Esophagus squamous epithelium (tissue), 4 donors: ENCODE data around the gene GNB2.

Experiments
- CTCF ChIP-seq, 6 experiments: fragments of 450-650 bp in 4 of 6; fragments of 200-600 bp in 2 of 6; sonication (generic) in 2 of 6; IDR thresholded peaks; one replicate each; pipeline ENCODE4 v1.5.1; 2016 to 2019; ENCODE audit warnings: antibody characterized with exemption in 6 of 6, mild to moderate bottlenecking in 4 of 6, moderate library complexity in 4 of 6
- POLR2A ChIP-seq, 4 donors: fragments of 450-650 bp; IDR thresholded peaks; one replicate each; pipeline ENCODE4 v1.6.1; 2017; ENCODE audit warnings: antibody characterized with exemption in 4 of 4, mild to moderate bottlenecking in 4 of 4, moderate library complexity in 3 of 4

- TF ChIP-seq CTCF (IDR thresholded peaks at IDR 0.05) = no peak
- TF ChIP-seq POLR2A (IDR thresholded peaks at IDR 0.05) = no peak
Observed at GRCh38 chr7:100670074-100670473, 3.5 kb upstream of the GNB2 start.
